H1 (cell line): ENCODE results near the gene DNASE1. TPM values are rescaled to one million over a fixed set of nuclear protein-coding genes. Genes with fewer than 3 reads are reported as not detected.

ENCODE experiments used
- CTCF ChIA-PET: fragments of 300-600 bp; sonication (Branson Sonifier 250); formaldehyde crosslinking; loops from one replicate; lab custom pipeline; 2021; ENCODE audit not compliant: partially characterized antibody; lab: Charles Lee
- POLR2A ChIA-PET: fragments of 300-600 bp; sonication (Branson Sonifier 250); formaldehyde crosslinking; loops from one replicate; lab custom pipeline; 2021; ENCODE audit warnings: inconsistent platforms; ENCODE audit not compliant: partially characterized antibody; lab: Charles Lee
- DNase-seq, 2 experiments: peaks; one replicate each; pipeline versions ENCODE4 v3.0.0 to v3.0.0-alpha.2; 2010 to 2022; ENCODE audit warnings: low spot score in 2 of 2, low read depth in 1 of 2, mixed read lengths in 1 of 2
- FAIRE-seq: peaks from 2 replicates; lab custom pipeline; 2011; peaks lifted over from hg19 to GRCh38; lab: Jason Lieb, UNC
- H2AFZ ChIP-seq: 2 replicates; pipeline ENCODE4 v1.8.1; 2012; ENCODE audit warnings: low read length, inconsistent platforms
- H2AK5ac ChIP-seq: 2 replicates; pipeline ENCODE4 v1.6.1; 2013; ENCODE audit warnings: low read depth, low read length
- H2BK120ac ChIP-seq: replicated peaks from 2 replicates; pipeline ENCODE3; 2013; ENCODE audit warnings: low read depth, low read length, inconsistent platforms
- H2BK12ac ChIP-seq: 2 replicates; pipeline ENCODE4 v1.6.1; 2013; ENCODE audit warnings: low read depth, low read length
- H2BK15ac ChIP-seq: 2 replicates; pipeline ENCODE4 v1.6.1; 2013; ENCODE audit warnings: low read length
- H2BK20ac ChIP-seq: 2 replicates; pipeline ENCODE4 v1.6.1; 2013; ENCODE audit warnings: low read length
- H2BK5ac ChIP-seq: 2 replicates; pipeline ENCODE4 v1.6.1; 2013; ENCODE audit warnings: low read depth, low read length
- H3K14ac ChIP-seq: 2 replicates; pipeline ENCODE4 v1.6.1; 2013; ENCODE audit warnings: inconsistent platforms; ENCODE audit not compliant: insufficient read length
- H3K18ac ChIP-seq: 2 replicates; pipeline ENCODE4 v1.6.1; 2013; ENCODE audit warnings: low read length; ENCODE audit errors: extremely low read depth
- H3K23ac ChIP-seq: 2 replicates; pipeline ENCODE4 v1.6.1; 2013; ENCODE audit warnings: inconsistent platforms; ENCODE audit not compliant: insufficient read length
- H3K23me2 ChIP-seq: 2 replicates; pipeline ENCODE4 v1.6.1; 2013; ENCODE audit warnings: low read depth, low read length
- H3K27ac ChIP-seq: 2 replicates; pipeline ENCODE4 v1.6.1; 2011; ENCODE audit warnings: low read depth, low read length, inconsistent platforms
- H3K27me3 ChIP-seq, 4 experiments: replicated peaks in 1 of 4; 1 replicate in 1 of 4; 2 replicates in 3 of 4; pipeline versions ENCODE4 v1.6.1 to v1.8.1; 2011 to 2013; ENCODE audit warnings: low read length in 3 of 4, mild to moderate bottlenecking in 3 of 4, inconsistent platforms in 2 of 4, mixed read lengths in 2 of 4, moderate library complexity in 1 of 4; ENCODE audit not compliant: control insufficient read depth in 3 of 4, insufficient read depth in 3 of 4; ENCODE audit errors: extremely low read depth in 1 of 4
- H3K36me3 ChIP-seq, 4 experiments: 2 replicates each; pipeline versions ENCODE4 v1.6.1 to v1.8.1; 2011 to 2013; ENCODE audit warnings: mild to moderate bottlenecking in 4 of 4, low read length in 3 of 4, moderate library complexity in 2 of 4, control low read depth in 1 of 4, inconsistent platforms in 1 of 4; ENCODE audit not compliant: insufficient read depth in 4 of 4, control insufficient read depth in 2 of 4
- H3K4ac ChIP-seq: replicated peaks from 2 replicates; pipeline ENCODE3; 2013; ENCODE audit warnings: low read length, low read depth, mixed read lengths, inconsistent platforms; ENCODE audit not compliant: insufficient read length
- H3K4me1 ChIP-seq, 4 experiments: replicated peaks in 1 of 4; 1 replicate in 1 of 4; 2 replicates in 3 of 4; pipeline versions ENCODE4 v1.6.1 to v1.8.1; 2011 to 2013; ENCODE audit warnings: low read length in 3 of 4, inconsistent platforms in 2 of 4, mixed read lengths in 1 of 4; ENCODE audit not compliant: insufficient read depth in 4 of 4, control insufficient read depth in 3 of 4
- H3K4me2 ChIP-seq, 2 experiments: 2 replicates each; pipeline versions ENCODE4 v1.6.1 to v1.8.1; 2011 to 2013; ENCODE audit warnings: low read depth in 2 of 2, low read length in 2 of 2, control low read depth in 1 of 2, inconsistent platforms in 1 of 2, mild to moderate bottlenecking in 1 of 2; ENCODE audit not compliant: insufficient read depth in 1 of 2
- H3K4me3 ChIP-seq, 4 experiments: fragments of 200-600, 300-600 bp in 1 of 4; sonication (generic), shearing (Covaris generic), sonication (Bioruptor Twin) in 1 of 4; 2 replicates each; pipeline versions ENCODE4 v1.5.1 to v1.8.1; 2011 to 2016; ENCODE audit warnings: low read length in 4 of 4, low read depth in 3 of 4, control low read depth in 2 of 4, inconsistent platforms in 2 of 4, mild to moderate bottlenecking in 2 of 4, mixed read lengths in 1 of 4, moderate library complexity in 1 of 4; ENCODE audit not compliant: insufficient read depth in 2 of 4; ENCODE audit errors: extremely low read depth in 1 of 4
- H3K56ac ChIP-seq: replicated peaks from 2 replicates; pipeline ENCODE3; 2013; ENCODE audit warnings: low read depth, mild to moderate bottlenecking, mixed read lengths, low read length, inconsistent platforms; ENCODE audit not compliant: insufficient read length
- H3K79me1 ChIP-seq: 2 replicates; pipeline ENCODE4 v1.6.1; 2013; ENCODE audit warnings: low read depth, low read length, control low read depth
- H3K79me2 ChIP-seq, 2 experiments: 2 replicates each; pipeline versions ENCODE4 v1.6.1 to v1.8.1; 2012 to 2013; ENCODE audit warnings: low read length in 2 of 2, mild to moderate bottlenecking in 2 of 2, inconsistent platforms in 1 of 2; ENCODE audit not compliant: insufficient read depth in 2 of 2, control insufficient read depth in 1 of 2
- H3K9ac ChIP-seq, 4 experiments: replicated peaks in 1 of 4; 1 replicate in 1 of 4; 2 replicates in 3 of 4; pipeline versions ENCODE4 v1.6.1 to v1.8.1; 2011 to 2013; ENCODE audit warnings: low read depth in 3 of 4, low read length in 3 of 4, control low read depth in 2 of 4, mild to moderate bottlenecking in 2 of 4, moderate library complexity in 2 of 4, inconsistent platforms in 1 of 4; ENCODE audit errors: extremely low read depth in 1 of 4
- H3K9me3 ChIP-seq, 2 experiments: 2 replicates each; pipeline versions ENCODE4 v1.6.1 to v1.8.1; 2012 to 2013; ENCODE audit warnings: mild to moderate bottlenecking in 2 of 2, moderate library complexity in 2 of 2, control low read depth in 1 of 2, inconsistent platforms in 1 of 2, low read depth in 1 of 2, low read length in 1 of 2, mixed read lengths in 1 of 2; ENCODE audit not compliant: insufficient read depth in 2 of 2
- H4K20me1 ChIP-seq, 2 experiments: replicated peaks in 1 of 2; 2 replicates each; pipeline versions ENCODE3 to v1.8.1; 2011 to 2013; ENCODE audit warnings: inconsistent platforms in 2 of 2, low read length in 2 of 2, mild to moderate bottlenecking in 1 of 2; ENCODE audit not compliant: insufficient read depth in 2 of 2, control insufficient read depth in 1 of 2
- H4K5ac ChIP-seq: 2 replicates; pipeline ENCODE4 v1.6.1; 2013; ENCODE audit warnings: low read length, low read depth, mixed read lengths, inconsistent platforms; ENCODE audit not compliant: insufficient read length
- H4K8ac ChIP-seq: 2 replicates; pipeline ENCODE4 v1.8.0; 2013; ENCODE audit warnings: mild to moderate bottlenecking, moderate library complexity, low read length, inconsistent platforms; ENCODE audit not compliant: insufficient read depth; ENCODE audit errors: extremely low read depth
- H4K91ac ChIP-seq: replicated peaks from 2 replicates; pipeline ENCODE3; 2013; ENCODE audit warnings: low read length, mixed read lengths, inconsistent platforms; ENCODE audit not compliant: insufficient read length
- BRCA1 ChIP-seq: IDR thresholded peaks from 2 replicates; pipeline ENCODE4 v1.6.1; 2012; ENCODE audit warnings: low read depth, low read length, improper control_type of control experiment
- CEBPB ChIP-seq: IDR thresholded peaks from 2 replicates; pipeline ENCODE4 v1.6.1; 2012; ENCODE audit warnings: low read depth, low read length
- E2F6 ChIP-seq: IDR thresholded peaks from 2 replicates; pipeline ENCODE4 v1.6.1; 2012; ENCODE audit warnings: inconsistent platforms
- EP300 ChIP-seq, 2 experiments: IDR thresholded peaks; 1 replicate in 1 of 2; 2 replicates in 1 of 2; pipeline ENCODE4 v1.6.1; 2011 to 2012; ENCODE audit warnings: low read depth in 2 of 2, low read length in 2 of 2, mild to moderate bottlenecking in 2 of 2, borderline replicate concordance in 1 of 2, inconsistent platforms in 1 of 2, moderate library complexity in 1 of 2
- EZH2 ChIP-seq: fragments of 200-600 bp; sonication (generic); IDR thresholded peaks from 2 replicates; pipeline ENCODE4 v1.7.1; 2012; ENCODE audit warnings: low read depth, mild to moderate bottlenecking, moderate library complexity, low read length, inconsistent platforms; ENCODE audit not compliant: severe bottlenecking
- KDM5A ChIP-seq: fragments of 200-600 bp; IDR thresholded peaks from 2 replicates; pipeline ENCODE4 v1.7.1; 2012; ENCODE audit warnings: mild to moderate bottlenecking, low read length, inconsistent platforms, mixed read lengths
- MAX ChIP-seq: IDR thresholded peaks from 2 replicates; pipeline ENCODE4 v1.6.1; 2012; ENCODE audit warnings: inconsistent platforms
- NRF1 ChIP-seq: IDR thresholded peaks from 2 replicates; pipeline ENCODE4 v1.6.1; 2011; ENCODE audit warnings: mild to moderate bottlenecking, low read depth, low read length, improper control_type of control experiment
- POLR2A ChIP-seq, 2 experiments: IDR thresholded peaks; 1 replicate in 1 of 2; 2 replicates in 1 of 2; pipeline ENCODE4 v1.6.1; 2011; ENCODE audit warnings: low read depth in 2 of 2, low read length in 2 of 2, mild to moderate bottlenecking in 2 of 2; ENCODE audit errors: control extremely low read depth in 1 of 2
- RXRA ChIP-seq: IDR thresholded peaks from 2 replicates; pipeline ENCODE4 v1.6.1; 2011; ENCODE audit warnings: low read depth, mild to moderate bottlenecking, low read length, moderate library complexity; ENCODE audit not compliant: insufficient read depth
- SIN3A ChIP-seq, 2 experiments: IDR thresholded peaks in 1 of 2; conservative IDR thresholded peaks in 1 of 2; 2 replicates each; pipeline ENCODE4 v1.6.1; 2011 to 2012; ENCODE audit warnings: low read length in 2 of 2, improper control_type of control experiment in 1 of 2, low read depth in 1 of 2, mild to moderate bottlenecking in 1 of 2
- SUZ12 ChIP-seq: fragments of 200-600 bp; sonication (generic); IDR thresholded peaks from 2 replicates; pipeline ENCODE4 v1.6.1; 2012; ENCODE audit warnings: mild to moderate bottlenecking, inconsistent platforms, low read length, moderate library complexity, mixed read lengths
- ZNF274 ChIP-seq: IDR thresholded peaks from 2 replicates; pipeline ENCODE4 v1.7.0; 2012; ENCODE audit warnings: low read length, borderline replicate concordance; ENCODE audit errors: extremely low read depth
- WGBS, 2 experiments: shearing (Covaris generic) in 1 of 2; methylation state at CpG; one replicate each; pipeline versions ENCODE4 v1.1.6 to v1.1.7; 2013 to 2015; ENCODE audit warnings: low lambda C conversion rate in 2 of 2, mixed read lengths in 2 of 2, inconsistent platforms in 1 of 2, low coverage in 1 of 2, missing lambda C conversion rate in 1 of 2; ENCODE audit not compliant: insufficient replicate concordance in 2 of 2, insufficient coverage in 1 of 2, insufficient read length in 1 of 2; ENCODE audit errors: extremely low coverage in 1 of 2, missing lambda C conversion rate in 1 of 2; 5-methylcytosine and 5-hydroxymethylcytosine counted together
- polyA plus RNA-seq, 7 experiments: library from polyadenylated mRNA; depleted of rRNA in 3 of 7; stranded (reverse) in 5 of 7; unstranded in 2 of 7; fragments of >200 nt in 5 of 7; fragments of 200-250 nt in 2 of 7; gene quantifications; 1 replicate in 5 of 7; 2 replicates in 1 of 7; 4 replicates in 1 of 7; pipeline versions ENCODE4 v1.2.1 to v1.2.3, GENCODE V29; 2011 to 2013; ENCODE audit warnings: missing spikeins in 2 of 7, mixed read lengths in 2 of 7
- total RNA-seq: library from RNA; stranded (reverse); fragmentation: NEBNext Ultra II Directional; extraction: Animal tissue kit (Norgen Biotek cat#: 25700); gene quantifications from 2 replicates; pipeline ENCODE4 v1.2.1, GENCODE V29; 2021

DNASE1 gene
- total and polyA plus RNA-seq, 2 of the 8 experiments (the other 6 are each of a cell fraction or from before 2014, with no cell fraction given), result 11.5 to 16.7 TPM

GRCh38 chr16:3670711-3671110 is 16.2 kb downstream of the DNASE1 start:
- POLR2A ChIA-PET, result interaction anchor here (1.7 to 2.3 kb wide), 2 partner anchors 8 to 11 kb away, joined by 4 to 8 read pairs; no protein-coding TSS in a partner anchor
- TF ChIP-seq CEBPB, result no peak
- TF ChIP-seq ZNF274, result no peak
- TF ChIP-seq EP300 (IDR thresholded peaks at IDR 0.05; ENCODE audit: borderline replicate concordance in 1 of 2, low read depth in 2 of 2, low read length in 2 of 2), result no peak
- TF ChIP-seq MAX, result no peak
- no peak for TF ChIP-seq EZH2
- TF ChIP-seq NRF1, result no peak
- no peak for TF ChIP-seq SIN3A (conservative IDR thresholded peaks at IDR 0.05 in 1 of 2, IDR thresholded peaks at IDR 0.05 in 1 of 2; ENCODE audit: low read depth in 1 of 2, low read length in 2 of 2)
- no peak for TF ChIP-seq POLR2A (IDR thresholded peaks at IDR 0.05; ENCODE audit: control extremely low read depth in 1 of 2, low read depth in 2 of 2, low read length in 2 of 2)
- no peak for TF ChIP-seq SUZ12
- TF ChIP-seq KDM5A, result no peak
- TF ChIP-seq RXRA, result no peak
- TF ChIP-seq E2F6, result no peak
- no peak for TF ChIP-seq BRCA1

More at GRCh38 chr16:3670711-3671110, 16.2 kb downstream of the DNASE1 start:
- no peaks in the 10 kb centered on the region for H3K27me3 ChIP-seq
- DNase-seq (no peak), FAIRE-seq (no peak)
- no peak overlapping the region for H3K27ac ChIP-seq
- H3K14ac ChIP-seq, result no peak overlapping the region
- no peak overlapping the region for H3K4me3 ChIP-seq
- no peaks in the 10 kb centered on the region for H3K23me2 ChIP-seq
- H3K9me3 ChIP-seq, result no peaks in the 10 kb centered on the region
- no peak overlapping the region for H2BK15ac ChIP-seq
- no peak overlapping the region for H3K23ac ChIP-seq
- H3K79me1 ChIP-seq, result no peaks in the 10 kb centered on the region; the same call in 1 of the 2 replicates
- no peak overlapping the region for H2BK20ac ChIP-seq
- CTCF ChIA-PET, result interaction anchor here (0.9 to 1.9 kb wide), 3 partner anchors 11 to 135 kb away, joined by 3 to 4 read pairs (median 4); partner anchors contain the start of gene DNASE1
- no peak overlapping the region for H2BK12ac ChIP-seq
- no peak overlapping the region for H3K18ac ChIP-seq
- no peaks in the 10 kb centered on the region for H3K4me1 ChIP-seq
- no peak overlapping the region for H3K4me2 ChIP-seq
- H4K8ac ChIP-seq, result no peak overlapping the region
- no peak overlapping the region for H2AFZ ChIP-seq
- no peak overlapping the region for H3K9ac ChIP-seq
- H2BK5ac ChIP-seq, result peak overlapping the region; percentile 7; the same call in 1 of the 2 replicates
- H2AK5ac ChIP-seq, result no peak overlapping the region
- no peak overlapping the region for H2BK120ac ChIP-seq
- no peak overlapping the region for H3K56ac ChIP-seq
- WGBS, 2 experiments, result 96% methylated on average over 13 of the region's 13 CpGs; no CpG with 5 or more reads in 1 of the 2 experiments
- no peak overlapping the region for H4K91ac ChIP-seq
- peaks cover 21 to 50% (median 46%) of the 10 kb centered on the region in 4 experiments for H3K36me3 ChIP-seq
- H3K79me2 ChIP-seq, result no peaks in the 10 kb centered on the region
- no peak overlapping the region for H4K5ac ChIP-seq
- no peak overlapping the region for H3K4ac ChIP-seq
- H4K20me1 ChIP-seq, result peaks cover 9 to 13% of the 10 kb centered on the region in 2 experiments
